Thyroid gland (tissue), 4 donors: ENCODE measurements around the gene TNS4.

Experiments
- POLR2A ChIP-seq, 2 donors: fragments of 450-650 bp; IDR thresholded peaks; one replicate each; pipeline ENCODE4 v1.6.1; 2017; ENCODE audit warnings: antibody characterized with exemption in 2 of 2, mild to moderate bottlenecking in 2 of 2, moderate library complexity in 1 of 2
- TF ChIP-seq, protein P1 (sequence below), 6 experiments: fragments of 200-600 bp in 3 of 6; fragments of 450-650 bp in 3 of 6; sonication (generic) in 3 of 6; IDR thresholded peaks; one replicate each; pipeline ENCODE4 v1.5.1; 2016 to 2019; ENCODE audit warnings: antibody characterized with exemption in 6 of 6, mild to moderate bottlenecking in 2 of 6, inconsistent platforms in 1 of 6, moderate library complexity in 1 of 6

GRCh38 chr17:40431231-40431602, 70.2 kb downstream of the TNS4 start:
- TF ChIP-seq, protein P1, sequence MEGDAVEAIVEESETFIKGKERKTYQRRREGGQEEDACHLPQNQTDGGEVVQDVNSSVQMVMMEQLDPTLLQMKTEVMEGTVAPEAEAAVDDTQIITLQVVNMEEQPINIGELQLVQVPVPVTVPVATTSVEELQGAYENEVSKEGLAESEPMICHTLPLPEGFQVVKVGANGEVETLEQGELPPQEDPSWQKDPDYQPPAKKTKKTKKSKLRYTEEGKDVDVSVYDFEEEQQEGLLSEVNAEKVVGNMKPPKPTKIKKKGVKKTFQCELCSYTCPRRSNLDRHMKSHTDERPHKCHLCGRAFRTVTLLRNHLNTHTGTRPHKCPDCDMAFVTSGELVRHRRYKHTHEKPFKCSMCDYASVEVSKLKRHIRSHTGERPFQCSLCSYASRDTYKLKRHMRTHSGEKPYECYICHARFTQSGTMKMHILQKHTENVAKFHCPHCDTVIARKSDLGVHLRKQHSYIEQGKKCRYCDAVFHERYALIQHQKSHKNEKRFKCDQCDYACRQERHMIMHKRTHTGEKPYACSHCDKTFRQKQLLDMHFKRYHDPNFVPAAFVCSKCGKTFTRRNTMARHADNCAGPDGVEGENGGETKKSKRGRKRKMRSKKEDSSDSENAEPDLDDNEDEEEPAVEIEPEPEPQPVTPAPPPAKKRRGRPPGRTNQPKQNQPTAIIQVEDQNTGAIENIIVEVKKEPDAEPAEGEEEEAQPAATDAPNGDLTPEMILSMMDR (IDR thresholded peaks at IDR 0.05): no peak
- no peak for TF ChIP-seq POLR2A (IDR thresholded peaks at IDR 0.05)
